Right renal cortex interstitium (tissue), 3 donors: ENCODE results near the gene MTPN. TPM values are rescaled to one million over a fixed set of nuclear protein-coding genes. Genes with fewer than 3 reads are reported as not detected.

Source experiments
- DNase-seq, 3 donors: peaks; one replicate each; pipeline ENCODE4 v3.0.0-alpha.2; 2013; ENCODE audit warnings: low read depth in 3 of 3, low spot score in 2 of 3
- polyA plus RNA-seq, 3 donors: library from polyadenylated mRNA; unstranded; fragments of 120-200 nt; gene quantifications; one replicate each; pipeline ENCODE4 v1.2.1, GENCODE V29; 2013; ENCODE audit not compliant: insufficient read length in 3 of 3

MTPN gene
- polyA plus RNA-seq, 3 donors = 163 to 166 (median 165) TPM

GRCh38 chr7:135894816-135895215 lies 82.3 kb downstream of the MTPN start:
- DNase-seq = no peak

GRCh38 chr7:135889823-135890222 lies 87.3 kb downstream of the MTPN start:
- no peak for DNase-seq

- DNase-seq = no peak
Measured at GRCh38 chr7:135888740-135889139, 88.4 kb downstream of the MTPN start.

- no peak for DNase-seq
Measured at GRCh38 chr7:135886345-135887132, 90.6 kb downstream of the MTPN start.

GRCh38 chr7:135884495-135885232 lies 92.5 kb downstream of the MTPN start:
- DNase-seq = no peak

GRCh38 chr7:135879233-135879632 lies 97.9 kb downstream of the MTPN start:
- no peak for DNase-seq

- no peak for DNase-seq
Measured at GRCh38 chr7:135878284-135878683, 98.9 kb downstream of the MTPN start.

GRCh38 chr7:135877805-135878204 lies 99.4 kb downstream of the MTPN start:
- DNase-seq = no peak

Other genes starting within 250 kb of the MTPN start
- gene SLC13A4, start 249.2 kb downstream of the MTPN start, polyA plus RNA-seq = 1 to 10 TPM; 1.2 to 1.7 (median 1.4) TPM
- not detected for gene FAM180A, start 228.5 kb downstream of the MTPN start, polyA plus RNA-seq